Skeletal muscle satellite cell (primary cell): ENCODE data around the gene FXR2.

Experiments used
- H3K27me3 ChIP-seq: 2 replicates; pipeline ENCODE4 v1.7.0; 2013; ENCODE audit warnings: low read length; ENCODE audit not compliant: control insufficient read depth, insufficient read depth
- H3K36me3 ChIP-seq: 2 replicates; pipeline ENCODE4 v1.7.0; 2013; ENCODE audit warnings: mild to moderate bottlenecking, control low read depth, low read length; ENCODE audit not compliant: insufficient read depth
- H3K4me1 ChIP-seq: 2 replicates; pipeline ENCODE4 v1.7.0; 2013; ENCODE audit warnings: low read length; ENCODE audit not compliant: control insufficient read depth, insufficient read depth
- H3K4me2 ChIP-seq: 2 replicates; pipeline ENCODE4 v1.7.0; 2013; ENCODE audit warnings: mild to moderate bottlenecking, low read length
- H3K4me3 ChIP-seq: 2 replicates; pipeline ENCODE4 v1.7.0; 2013; ENCODE audit warnings: low read length
- H3K9ac ChIP-seq: 2 replicates; pipeline ENCODE4 v1.7.0; 2013; ENCODE audit warnings: mild to moderate bottlenecking, low read depth, low read length, moderate library complexity
- H3K9me3 ChIP-seq: replicated peaks from 2 replicates; pipeline ENCODE4 v1.7.0; 2013; ENCODE audit warnings: mild to moderate bottlenecking, control low read depth, low read length

FXR2 gene

GRCh38 chr17:7560172-7561027 is 54.3 kb downstream of the FXR2 start:
- Histone ChIP-seq H3K4me3 (peak overlapping the region; percentile 85), H3K9ac (peak overlapping the region; percentile 93)

GRCh38 chr17:7559320-7560171 is 55.2 kb downstream of the FXR2 start:
- peaks cover 35% of the 10 kb centered on the region for H3K4me1 ChIP-seq
- no peak overlapping the region for H3K4me3 ChIP-seq
- peak overlapping the region; percentile 99 for H3K4me2 ChIP-seq
- no peaks in the 10 kb centered on the region for H3K9me3 ChIP-seq
- peaks cover 8% of the 10 kb centered on the region for H3K36me3 ChIP-seq
- H3K9ac ChIP-seq = no peak overlapping the region
- H3K27me3 ChIP-seq = no peaks in the 10 kb centered on the region

More at GRCh38 chr17:7560172-7561027, 54.3 kb downstream of the FXR2 start:
- H3K36me3 ChIP-seq = peaks cover 17% of the 10 kb centered on the region
- no peaks in the 10 kb centered on the region for H3K27me3 ChIP-seq
- peak overlapping the region; percentile 99 for H3K4me2 ChIP-seq
- H3K9me3 ChIP-seq = no peaks in the 10 kb centered on the region
- H3K4me1 ChIP-seq = peaks cover 35% of the 10 kb centered on the region

GRCh38 chr17:7558544-7559319 is 56.0 kb downstream of the FXR2 start, which contains the start of gene TNFSF13:
Gene TNFSF13, plus strand, starts transcription at chr17:7558750. Its CDS starts 290 bp downstream, at chr17:7559040.
- Histone ChIP-seq H3K27me3 (no peaks in the 10 kb centered on the region), H3K4me2 (peak within 1 kb of the TSS; percentile 72), H3K4me3 (peak within 1 kb of the TSS; percentile 39), H3K9ac (peak within 1 kb of the TSS; percentile 73), H3K9me3 (no peaks in the 10 kb centered on the region), H3K4me1 (peaks cover 33% of the 10 kb centered on the region), H3K36me3 (peaks cover under 1% of the 10 kb centered on the region)

- Histone ChIP-seq H3K27me3 (no peaks in the 10 kb centered on the region), H3K4me2 (peak overlapping the region; percentile 72), H3K9me3 (no peaks in the 10 kb centered on the region), H3K4me1 (peaks cover 30% of the 10 kb centered on the region), H3K36me3 (no peaks in the 10 kb centered on the region), H3K9ac (peak overlapping the region; percentile 73), H3K4me3 (peak overlapping the region; percentile 39)
Measured at GRCh38 chr17:7557775-7558543, 56.7 kb downstream of the FXR2 start.

GRCh38 chr17:7557147-7557764 is 57.4 kb downstream of the FXR2 start:
- no peak overlapping the region for H3K4me2 ChIP-seq
- H3K4me3 ChIP-seq = no peak overlapping the region
- no peaks in the 10 kb centered on the region for H3K9me3 ChIP-seq
- H3K36me3 ChIP-seq = no peaks in the 10 kb centered on the region
- H3K27me3 ChIP-seq = no peaks in the 10 kb centered on the region
- H3K9ac ChIP-seq = no peak overlapping the region
- peaks cover 25% of the 10 kb centered on the region for H3K4me1 ChIP-seq

GRCh38 chr17:7556627-7557026 is 58.1 kb downstream of the FXR2 start:
- Histone ChIP-seq H3K9ac (no peak overlapping the region), H3K4me2 (no peak overlapping the region), H3K27me3 (no peaks in the 10 kb centered on the region), H3K4me3 (no peak overlapping the region), H3K4me1 (peaks cover 25% of the 10 kb centered on the region), H3K36me3 (no peaks in the 10 kb centered on the region), H3K9me3 (no peaks in the 10 kb centered on the region)

- no peak overlapping the region for H3K9ac ChIP-seq
- H3K4me1 ChIP-seq = peaks cover 20% of the 10 kb centered on the region
- no peak overlapping the region for H3K4me3 ChIP-seq
- H3K36me3 ChIP-seq = no peaks in the 10 kb centered on the region
- no peaks in the 10 kb centered on the region for H3K27me3 ChIP-seq
- H3K9me3 ChIP-seq = no peaks in the 10 kb centered on the region
- H3K4me2 ChIP-seq = no peak overlapping the region
Measured at GRCh38 chr17:7555320-7555948, 59.3 kb downstream of the FXR2 start.

- H3K4me1 ChIP-seq = peaks cover 22% of the 10 kb centered on the region
Measured at GRCh38 chr17:7553356-7553755, 61.3 kb downstream of the FXR2 start.

GRCh38 chr17:7552621-7553051 is 62.1 kb downstream of the FXR2 start:
- Histone ChIP-seq H3K4me1 (peaks cover 17% of the 10 kb centered on the region), H3K9me3 (no peaks in the 10 kb centered on the region), H3K9ac (no peak overlapping the region), H3K4me3 (no peak overlapping the region), H3K27me3 (no peaks in the 10 kb centered on the region), H3K4me2 (no peak overlapping the region), H3K36me3 (no peaks in the 10 kb centered on the region)

More at GRCh38 chr17:7553356-7553755, 61.3 kb downstream of the FXR2 start:
- Histone ChIP-seq H3K9me3 (no peaks in the 10 kb centered on the region), H3K27me3 (no peaks in the 10 kb centered on the region), H3K9ac (no peak overlapping the region), H3K4me3 (no peak overlapping the region), H3K4me2 (no peak overlapping the region), H3K36me3 (no peaks in the 10 kb centered on the region)

GRCh38 chr17:7551396-7551795 is 63.3 kb downstream of the FXR2 start:
- H3K27me3 ChIP-seq = no peaks in the 10 kb centered on the region
- H3K9me3 ChIP-seq = no peaks in the 10 kb centered on the region
- H3K4me1 ChIP-seq = peaks cover 17% of the 10 kb centered on the region
- H3K4me3 ChIP-seq = no peak overlapping the region
- no peak overlapping the region for H3K4me2 ChIP-seq
- no peaks in the 10 kb centered on the region for H3K36me3 ChIP-seq
- H3K9ac ChIP-seq = no peak overlapping the region
